ENCODE results near the gene METTL8.

DNA sequence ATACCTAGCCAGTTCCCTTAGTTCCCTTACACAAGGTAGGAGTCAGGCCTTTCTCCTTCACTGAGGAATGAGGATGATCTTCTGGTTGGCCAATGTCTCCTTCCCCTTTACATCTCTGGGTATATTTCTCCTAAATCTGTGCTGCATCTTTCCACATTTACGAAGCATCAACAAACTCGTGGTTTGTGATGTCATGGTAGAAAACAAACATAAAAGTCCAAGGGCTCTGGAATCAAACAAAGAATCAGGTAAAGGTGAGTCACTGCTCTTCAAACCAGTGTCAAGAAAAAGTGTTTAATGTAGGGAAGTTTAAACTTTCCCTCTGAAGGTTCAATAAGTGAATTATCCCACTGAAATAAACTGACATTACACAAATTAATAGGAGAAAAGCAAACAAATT is 122.9 kb downstream of the METTL8 start:
- no peak for TF ChIP-seq POLR2A (IDR thresholded peaks at IDR 0.05)
- no peak for TF ChIP-seq CTCF (IDR thresholded peaks at IDR 0.05)
- TF ChIP-seq EP300 (IDR thresholded peaks at IDR 0.05) = no peak

Measured in upper lobe of left lung (tissue), 4 donors.